ENCODE data around the gene QSOX2. TPM values are rescaled to one million over a fixed set of nuclear protein-coding genes. Genes with fewer than 3 reads are reported as not detected.
"Not testable (repeated sequence)": the region's sequence is repeated elsewhere in the genome, so short reads cannot be mapped to it uniquely, and the experiment has no call there.

Gene QSOX2
- total RNA-seq, 1 donor from 2014 or later: 21.2 TPM

GRCh38 chr9:136237486-136238341 is 7.9 kb downstream of the QSOX2 start:
- no peak for TF ChIP-seq CTCF (IDR thresholded peaks at IDR 0.05; ENCODE audit: partially characterized antibody, unreplicated experiment)
- peak overlapping the region; percentile 8 for H3K27ac Mint-ChIP-seq (ENCODE audit: unreplicated experiment)
- H3K36me3 Mint-ChIP-seq (ENCODE audit: unreplicated experiment): no peaks in the 10 kb centered on the region
- DNase-seq: no peak
- H3K9me3 Mint-ChIP-seq (ENCODE audit: unreplicated experiment): peaks cover 6% of the 10 kb centered on the region
- H3K4me3 Mint-ChIP-seq (ENCODE audit: unreplicated experiment): no peak overlapping the region
- H3K27me3 Mint-ChIP-seq (ENCODE audit: unreplicated experiment): peaks cover 4% of the 10 kb centered on the region
- H3K4me1 Mint-ChIP-seq (ENCODE audit: low read depth, unreplicated experiment): peaks cover 27% of the 10 kb centered on the region

- not testable (repeated sequence) for H3K36me3 Mint-ChIP-seq (ENCODE audit: unreplicated experiment); H3K27me3 Mint-ChIP-seq (ENCODE audit: unreplicated experiment); H3K9me3 Mint-ChIP-seq (ENCODE audit: unreplicated experiment); H3K27ac Mint-ChIP-seq (ENCODE audit: unreplicated experiment); DNase-seq; H3K4me3 Mint-ChIP-seq (ENCODE audit: unreplicated experiment)
- H3K4me1 Mint-ChIP-seq (ENCODE audit: low read depth, unreplicated experiment): peaks cover 30% of the 10 kb centered on the region
Observed at GRCh38 chr9:136236471-136237410, 8.9 kb downstream of the QSOX2 start.

- peaks cover 6% of the 10 kb centered on the region for H3K9me3 Mint-ChIP-seq (ENCODE audit: unreplicated experiment)
- H3K4me1 Mint-ChIP-seq (ENCODE audit: low read depth, unreplicated experiment): peaks cover 38% of the 10 kb centered on the region
- no peak overlapping the region for H3K4me3 Mint-ChIP-seq (ENCODE audit: unreplicated experiment)
- peaks cover 6% of the 10 kb centered on the region for H3K27me3 Mint-ChIP-seq (ENCODE audit: unreplicated experiment)
- DNase-seq: no peak
- TF ChIP-seq CTCF (IDR thresholded peaks at IDR 0.05; ENCODE audit: partially characterized antibody, unreplicated experiment): no peak
- no peaks in the 10 kb centered on the region for H3K36me3 Mint-ChIP-seq (ENCODE audit: unreplicated experiment)
- H3K27ac Mint-ChIP-seq (ENCODE audit: unreplicated experiment): no peak overlapping the region
Observed at GRCh38 chr9:136235709-136236455, 9.7 kb downstream of the QSOX2 start.

GRCh38 chr9:136235171-136235570 is 10.4 kb downstream of the QSOX2 start:
- Mint-ChIP-seq H3K9me3 (ENCODE audit: unreplicated experiment) (peaks cover 6% of the 10 kb centered on the region), H3K4me3 (ENCODE audit: unreplicated experiment) (peak overlapping the region; percentile 11), H3K27me3 (ENCODE audit: unreplicated experiment) (peaks cover 6% of the 10 kb centered on the region), H3K27ac (ENCODE audit: unreplicated experiment) (no peak overlapping the region), H3K4me1 (ENCODE audit: low read depth, unreplicated experiment) (peaks cover 39% of the 10 kb centered on the region), H3K36me3 (ENCODE audit: unreplicated experiment) (no peaks in the 10 kb centered on the region)
- DNase-seq: no peak
- no peak for TF ChIP-seq CTCF (IDR thresholded peaks at IDR 0.05; ENCODE audit: partially characterized antibody, unreplicated experiment)

- Mint-ChIP-seq H3K4me1 (ENCODE audit: low read depth, unreplicated experiment) (peaks cover 39% of the 10 kb centered on the region), H3K27ac (ENCODE audit: unreplicated experiment) (no peak overlapping the region), H3K36me3 (ENCODE audit: unreplicated experiment) (no peaks in the 10 kb centered on the region), H3K9me3 (ENCODE audit: unreplicated experiment) (peaks cover 6% of the 10 kb centered on the region), H3K4me3 (ENCODE audit: unreplicated experiment) (no peak overlapping the region), H3K27me3 (ENCODE audit: unreplicated experiment) (peaks cover 6% of the 10 kb centered on the region)
- no peak for TF ChIP-seq CTCF (IDR thresholded peaks at IDR 0.05; ENCODE audit: partially characterized antibody, unreplicated experiment)
- DNase-seq: no peak
Observed at GRCh38 chr9:136234597-136234996, 11.0 kb downstream of the QSOX2 start.
